Keratinocyte (primary cell): Measurements from ENCODE around the gene SMTN. TPM values are rescaled to one million over a fixed set of nuclear protein-coding genes. Genes with fewer than 3 reads are reported as not detected.

Experiments
- DNase-seq: peaks from one replicate; pipeline ENCODE4 v3.0.0-alpha.2; 2011; ENCODE audit warnings: low read depth, missing footprints, low spot score
- FAIRE-seq: peaks from 2 replicates; lab custom pipeline; 2011; peaks lifted over from hg19 to GRCh38; lab: Jason Lieb, UNC
- H2AFZ ChIP-seq: 2 replicates; pipeline ENCODE4 v1.6.0; 2012; ENCODE audit warnings: low read length, control low read depth, inconsistent platforms; ENCODE audit not compliant: control insufficient read depth
- H3K27ac ChIP-seq: 2 replicates; pipeline ENCODE4 v1.5.1; 2011; ENCODE audit warnings: low read length; ENCODE audit not compliant: control insufficient read depth, insufficient read depth
- H3K27me3 ChIP-seq: 3 replicates; pipeline ENCODE4 v1.6.0; 2011; ENCODE audit warnings: low read length; ENCODE audit not compliant: control insufficient read depth, insufficient read depth; ENCODE audit errors: extremely low read depth
- H3K36me3 ChIP-seq, 2 experiments: 2 replicates in 1 of 2; 3 replicates in 1 of 2; pipeline ENCODE4 v1.5.1; 2011; ENCODE audit warnings: low read length in 2 of 2, mild to moderate bottlenecking in 1 of 2; ENCODE audit not compliant: control insufficient read depth in 2 of 2, insufficient read depth in 2 of 2; ENCODE audit errors: extremely low read depth in 1 of 2
- H3K4me1 ChIP-seq: 3 replicates; pipeline ENCODE4 v1.5.1; 2011; ENCODE audit warnings: low read length; ENCODE audit not compliant: control insufficient read depth, insufficient read depth; ENCODE audit errors: extremely low read depth
- H3K4me2 ChIP-seq: 3 replicates; pipeline ENCODE4 v1.6.0; 2011; ENCODE audit warnings: low read depth, low read length; ENCODE audit not compliant: control insufficient read depth, insufficient read depth; ENCODE audit errors: extremely low read depth
- H3K4me3 ChIP-seq, 3 experiments: fragments of 200-600 bp in 1 of 3; sonication (generic) in 1 of 3; 2 replicates in 2 of 3; 3 replicates in 1 of 3; pipeline ENCODE4 v1.5.1; 2011 to 2016; ENCODE audit warnings: low read length in 3 of 3, mild to moderate bottlenecking in 3 of 3, control low read depth in 2 of 3, inconsistent platforms in 1 of 3, low read depth in 1 of 3, mixed read lengths in 1 of 3, mixed run types in 1 of 3, moderate library complexity in 1 of 3; ENCODE audit not compliant: control insufficient read depth in 2 of 3, insufficient read depth in 2 of 3; ENCODE audit errors: extremely low read depth in 1 of 3
- H3K79me2 ChIP-seq: 2 replicates; pipeline ENCODE4 v1.6.0; 2012; ENCODE audit warnings: low read length; ENCODE audit not compliant: control insufficient read depth, insufficient read depth
- H3K9ac ChIP-seq: 3 replicates; pipeline ENCODE4 v1.6.0; 2011; ENCODE audit warnings: low read length; ENCODE audit not compliant: control insufficient read depth, insufficient read depth; ENCODE audit errors: extremely low read depth
- H3K9me1 ChIP-seq: 3 replicates; pipeline ENCODE4 v1.6.0; 2011; ENCODE audit warnings: low read length; ENCODE audit not compliant: control insufficient read depth, insufficient read depth; ENCODE audit errors: extremely low read depth
- H3K9me3 ChIP-seq: 2 replicates; pipeline ENCODE4 v1.5.1; 2012; ENCODE audit warnings: low read depth, low read length; ENCODE audit not compliant: control insufficient read depth
- H4K20me1 ChIP-seq: 3 replicates; pipeline ENCODE4 v1.6.0; 2011; ENCODE audit warnings: low read length; ENCODE audit not compliant: control insufficient read depth, insufficient read depth; ENCODE audit errors: extremely low read depth
- CTCF ChIP-seq, 3 experiments: IDR thresholded peaks in 1 of 3; conservative IDR thresholded peaks in 1 of 3; optimal IDR thresholded peaks in 1 of 3; 2 replicates in 2 of 3; 3 replicates in 1 of 3; pipeline versions ENCODE3 to v1.5.1; 2011; ENCODE audit warnings: low read length in 3 of 3, mild to moderate bottlenecking in 3 of 3, moderate library complexity in 2 of 3, control low read depth in 1 of 3, inconsistent platforms in 1 of 3; ENCODE audit not compliant: insufficient read depth in 2 of 3; ENCODE audit errors: extremely low read depth in 1 of 3
- EZH2 ChIP-seq: IDR thresholded peaks from one replicate; pipeline ENCODE4 v1.6.1; 2012; ENCODE audit warnings: inconsistent platforms, mild to moderate bottlenecking, low read length, moderate library complexity
- dilution Hi-C: fragments of 300-500 bp; cut with MboI; formaldehyde crosslinking; loops from one replicate; pipeline ENCODE4 v1.7.0; 2020; ENCODE audit warnings: low sequenced_read_pairs; ENCODE audit not compliant: extremely low pct_ligation_motif_present
- polyA plus RNA-seq, 5 experiments: library from polyadenylated mRNA; depleted of rRNA in 3 of 5; stranded (reverse) in 3 of 5; stranded (forward) in 1 of 5; unstranded in 1 of 5; fragments of >200 nt; gene quantifications; 1 replicate in 1 of 5; 2 replicates in 3 of 5; 3 replicates in 1 of 5; pipeline versions ENCODE4 v1.2.1 to v1.2.3, GENCODE V29; 2011 to 2012; ENCODE audit warnings: missing spikeins in 2 of 5, low read depth in 1 of 5, low replicate concordance in 1 of 5

The SMTN gene
- polyA plus RNA-seq, 1 donor (not counting 4 experiments of a cell fraction or from before 2014, with no cell fraction given) = 61.2 TPM

GRCh38 chr22:31125521-31126117 lies 44.5 kb downstream of the SMTN start:
- DNase-seq (no peak), FAIRE-seq (no peak)
- Histone ChIP-seq H2AFZ (no peak overlapping the region), H3K36me3 (no peaks in the 10 kb centered on the region), H3K79me2 (no peaks in the 10 kb centered on the region), H3K4me2 (no peak overlapping the region), H3K9me1 (no peaks in the 10 kb centered on the region), H3K9me3 (no peaks in the 10 kb centered on the region), H3K4me3 (no peak overlapping the region), H3K9ac (no peak overlapping the region), H3K4me1 (peaks cover 8% of the 10 kb centered on the region), H4K20me1 (no peaks in the 10 kb centered on the region), H3K27ac (no peak overlapping the region), H3K27me3 (peaks cover 17% of the 10 kb centered on the region)
- dilution Hi-C loops = no loop called here
- no peak for TF ChIP-seq EZH2
- no peak for TF ChIP-seq CTCF (optimal IDR thresholded peaks at IDR 0.05 in 1 of 3, IDR thresholded peaks at IDR 0.05 in 1 of 3, conservative IDR thresholded peaks at IDR 0.05 in 1 of 3; ENCODE audit: extremely low read depth in 1 of 3, insufficient read depth in 2 of 3, low read length in 3 of 3)

GRCh38 chr22:31126128-31126868 lies 45.2 kb downstream of the SMTN start:
- Histone ChIP-seq H3K4me3 (no peak overlapping the region), H3K4me2 (no peak overlapping the region), H3K36me3 (no peaks in the 10 kb centered on the region), H3K79me2 (no peaks in the 10 kb centered on the region), H2AFZ (no peak overlapping the region), H3K9me3 (no peaks in the 10 kb centered on the region), H3K27me3 (peaks cover 17% of the 10 kb centered on the region), H3K27ac (no peak overlapping the region), H3K4me1 (peaks cover 8% of the 10 kb centered on the region), H3K9ac (no peak overlapping the region), H4K20me1 (no peaks in the 10 kb centered on the region), H3K9me1 (no peaks in the 10 kb centered on the region)
- TF ChIP-seq CTCF (optimal IDR thresholded peaks at IDR 0.05 in 1 of 3, IDR thresholded peaks at IDR 0.05 in 1 of 3, conservative IDR thresholded peaks at IDR 0.05 in 1 of 3; ENCODE audit: extremely low read depth in 1 of 3, insufficient read depth in 2 of 3, low read length in 3 of 3) = no peak
- TF ChIP-seq EZH2 = no peak
- no peak for DNase-seq
- dilution Hi-C loops = no loop called here
- no peak for FAIRE-seq
